GM19351 (cell line): ENCODE measurements around the gene ANKRD22.
"Not testable (repeated sequence)": the region's sequence is repeated elsewhere in the genome, so short reads cannot be mapped to it uniquely, and the experiment has no call there.

ENCODE experiments used
- ATAC-seq: cut with Tn5 transposase; IDR thresholded peaks from one replicate; pipeline ENCODE4 v1.9.1; 2021; ENCODE audit warnings: mild to moderate bottlenecking, moderate library complexity; ENCODE audit not compliant: unreplicated experiment

The ANKRD22 gene

DNA sequence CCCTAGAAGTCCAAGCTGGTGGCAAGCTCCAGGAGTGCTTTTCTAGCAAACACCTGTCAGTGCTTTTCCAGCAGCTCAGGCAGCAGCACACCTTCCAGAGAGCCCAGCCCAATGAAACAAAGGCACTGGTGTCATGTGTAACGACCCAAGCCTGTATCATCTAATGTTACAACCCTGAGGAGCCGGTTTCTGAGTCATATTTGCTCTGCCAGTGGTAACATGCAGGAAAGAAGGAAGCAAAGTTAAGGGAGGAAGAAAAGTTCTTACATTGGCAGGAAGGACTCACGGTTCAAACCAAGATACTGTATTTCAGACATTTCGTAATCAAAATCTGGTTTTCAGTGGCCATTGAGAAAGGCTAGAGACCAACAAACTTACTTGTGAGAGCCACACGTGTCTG lies at the start of gene ANKRD22:
ANKRD22 (minus strand) TSS at position 139 of the 400 bp plus-strand sequence. CDS start 237 bp downstream, outside the sequence.
- ATAC-seq, result no peak

DNA sequence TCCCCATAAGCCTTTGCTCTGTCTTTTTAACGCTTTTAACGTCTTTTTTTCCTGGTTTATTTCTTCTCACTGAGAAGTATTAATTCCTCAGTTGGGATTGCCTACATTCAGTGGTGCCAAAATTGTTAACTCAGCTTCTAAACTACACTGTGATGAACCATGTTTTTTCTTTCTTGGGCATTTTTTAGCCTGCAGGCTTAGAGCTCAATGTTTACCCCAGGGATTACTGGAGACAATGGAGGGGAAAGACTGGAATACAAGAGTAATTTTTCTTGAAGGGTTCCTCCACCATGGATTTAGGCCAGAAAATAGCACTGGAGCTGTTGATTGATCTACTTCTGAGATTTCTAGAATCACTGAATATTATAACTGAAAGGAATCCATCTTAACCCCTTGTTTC lies 48.2 kb upstream of the ANKRD22 start:
- no peak for ATAC-seq

DNA sequence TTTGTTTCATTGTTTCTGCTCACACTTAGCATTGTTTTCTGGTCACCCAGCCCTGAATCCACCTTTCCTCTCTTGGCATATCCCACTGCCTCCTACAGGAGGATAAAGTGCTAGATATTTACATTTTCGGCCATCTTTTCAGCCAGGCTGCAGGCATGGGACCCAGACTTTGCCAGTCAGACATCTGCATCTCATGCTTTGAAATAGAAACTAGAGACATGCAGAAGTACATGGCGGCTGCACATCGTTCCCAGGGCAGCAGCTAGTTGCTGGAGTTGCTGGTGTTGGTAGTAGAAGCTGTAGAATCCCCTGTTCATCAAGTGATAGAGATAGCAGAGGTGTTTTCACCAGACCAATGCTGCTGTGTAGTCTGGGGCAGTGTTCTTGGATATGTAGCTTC lies 47.1 kb upstream of the ANKRD22 start:
- ATAC-seq, result no peak

DNA sequence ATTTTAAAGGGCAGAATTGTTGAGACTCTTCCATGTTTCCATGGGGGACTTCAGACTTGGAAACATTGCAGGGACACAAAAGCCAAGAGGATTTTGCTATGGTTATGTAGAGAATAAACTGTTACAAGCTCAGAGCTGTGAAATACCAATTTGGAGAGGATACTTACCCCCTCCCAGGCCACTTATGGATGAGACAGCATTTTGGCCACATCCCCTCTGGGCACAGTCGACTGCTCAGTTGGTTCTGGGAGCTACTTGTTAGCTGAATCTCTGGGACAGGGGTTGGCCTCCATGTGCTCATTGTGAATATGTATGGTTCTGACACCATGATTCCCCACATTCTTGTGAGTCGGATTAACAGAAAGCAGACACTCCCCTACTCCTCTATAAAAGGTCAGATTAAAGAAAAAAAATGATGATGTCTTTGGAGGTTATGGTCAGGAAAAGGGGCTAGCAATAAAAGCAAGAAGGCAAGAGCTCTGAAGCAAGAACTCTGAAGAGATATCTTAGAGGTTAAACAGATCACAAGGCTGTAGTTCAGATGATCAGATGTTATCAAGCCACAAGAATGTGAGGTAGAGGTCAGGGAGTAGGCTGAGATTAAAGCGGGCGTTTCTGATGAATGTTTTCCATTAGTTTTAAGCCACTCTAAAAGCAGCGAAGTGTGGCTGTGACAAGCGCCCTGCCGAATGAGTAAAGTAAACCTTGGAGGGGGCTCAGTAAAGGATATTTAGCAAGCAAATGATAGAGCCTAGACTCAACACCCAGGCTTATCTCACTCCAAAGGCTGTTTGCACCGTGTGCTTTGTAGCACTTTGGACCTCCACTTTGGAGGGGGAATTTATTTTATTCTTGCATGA lies 45.6 kb upstream of the ANKRD22 start:
- ATAC-seq, result no peak

DNA sequence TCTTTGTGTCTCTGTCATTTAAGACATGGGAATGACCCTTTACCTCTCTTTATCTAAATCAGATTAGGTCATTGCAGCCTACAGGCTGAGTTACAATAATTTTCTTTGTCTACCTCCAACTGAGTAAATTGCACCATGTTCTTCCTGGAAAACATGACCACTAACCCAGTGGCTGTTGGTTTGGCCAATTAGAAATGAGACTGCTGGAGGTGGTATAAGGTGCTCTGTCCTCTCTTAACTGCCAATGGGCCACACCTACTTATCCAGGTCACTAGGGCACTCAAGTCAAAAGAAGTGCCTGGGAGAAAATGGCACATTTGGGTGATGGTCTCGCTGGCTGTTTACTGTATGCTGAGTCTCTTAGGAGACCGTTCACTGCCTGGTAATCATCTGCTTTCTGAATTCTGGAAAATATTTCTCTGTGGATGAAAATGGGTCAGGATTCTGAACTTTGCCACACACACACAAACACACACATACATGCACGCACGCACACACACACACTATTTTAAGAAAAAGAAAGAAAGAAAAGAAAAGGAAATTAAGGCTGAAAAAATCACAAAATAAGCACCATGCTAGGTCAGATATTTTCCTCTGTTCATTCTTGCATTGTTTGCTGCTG lies 44.8 kb upstream of the ANKRD22 start:
- ATAC-seq, result no peak

DNA sequence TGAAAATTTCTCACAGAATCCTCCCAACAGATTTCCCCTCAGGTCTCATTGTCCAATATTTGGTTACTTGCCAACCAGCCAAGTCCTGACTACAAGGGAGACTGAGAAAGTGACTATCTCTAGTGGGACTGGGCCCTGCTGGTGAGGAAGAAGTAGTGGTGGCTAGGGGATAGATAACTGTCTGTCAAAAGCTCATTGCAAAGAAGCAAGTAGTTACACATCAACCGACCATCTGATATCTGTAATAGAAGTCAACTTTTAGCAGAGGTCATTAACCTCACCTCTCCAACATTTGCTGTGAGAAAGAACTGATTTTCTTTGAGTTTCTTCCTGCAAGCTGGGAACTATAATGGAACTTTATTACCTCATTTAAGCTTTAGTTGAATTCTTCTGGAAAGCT lies 43.6 kb upstream of the ANKRD22 start:
- ATAC-seq, result no peak

DNA sequence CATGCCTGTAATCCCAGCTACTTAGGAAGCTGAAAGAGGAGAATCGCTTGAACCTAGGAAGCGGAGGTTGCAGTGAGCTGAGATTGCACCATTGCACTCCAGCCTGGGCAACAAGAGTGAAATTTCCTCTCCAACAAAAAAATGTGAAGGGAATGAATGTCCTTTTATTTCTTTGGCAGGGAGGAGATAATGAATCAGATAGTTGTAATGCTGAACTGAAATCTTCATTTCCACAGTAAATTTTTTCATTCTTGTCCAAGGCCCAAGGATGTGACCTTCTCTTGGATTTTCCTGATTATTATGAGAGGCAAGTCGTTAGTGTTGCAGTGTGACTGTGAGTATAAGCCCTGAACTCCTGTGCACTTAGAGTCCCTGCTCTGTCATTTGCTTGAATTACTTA lies 42.0 kb upstream of the ANKRD22 start:
- no peak for ATAC-seq

DNA sequence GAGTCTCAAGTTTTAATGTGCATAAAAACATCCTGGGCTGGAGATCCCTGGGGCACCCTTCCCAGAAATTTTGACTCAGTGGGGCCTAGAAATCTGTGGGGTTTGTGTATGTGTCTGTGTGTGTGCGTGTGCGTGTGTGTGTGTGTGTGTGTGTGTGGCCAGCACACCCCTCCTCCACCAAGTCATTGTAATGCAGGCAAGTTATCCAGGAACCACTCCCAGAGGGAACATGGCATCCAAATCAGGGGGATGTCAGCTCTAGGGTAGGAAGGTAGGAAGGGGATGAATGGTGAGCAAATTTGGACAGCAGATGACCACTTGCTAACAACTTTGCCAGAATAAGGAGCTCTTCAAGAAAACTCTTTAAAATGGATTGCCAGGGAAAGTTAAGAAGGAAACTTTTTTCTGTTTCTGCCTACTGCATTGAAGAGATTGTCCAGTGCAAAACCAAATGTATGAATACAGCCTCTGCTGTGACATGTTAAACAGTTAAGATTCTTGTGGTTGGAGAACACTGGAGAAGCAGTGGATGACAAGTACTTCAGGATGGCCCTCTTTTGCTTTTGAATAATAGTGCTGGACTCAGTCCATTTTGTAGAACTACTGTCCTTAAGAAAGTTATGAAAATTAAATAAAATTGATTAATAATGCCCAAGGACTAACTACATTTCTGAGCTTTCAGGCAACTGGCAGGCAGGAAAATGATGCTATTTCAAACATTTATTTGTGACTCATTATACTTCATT lies 40.8 kb upstream of the ANKRD22 start:
- ATAC-seq, result no peak

DNA sequence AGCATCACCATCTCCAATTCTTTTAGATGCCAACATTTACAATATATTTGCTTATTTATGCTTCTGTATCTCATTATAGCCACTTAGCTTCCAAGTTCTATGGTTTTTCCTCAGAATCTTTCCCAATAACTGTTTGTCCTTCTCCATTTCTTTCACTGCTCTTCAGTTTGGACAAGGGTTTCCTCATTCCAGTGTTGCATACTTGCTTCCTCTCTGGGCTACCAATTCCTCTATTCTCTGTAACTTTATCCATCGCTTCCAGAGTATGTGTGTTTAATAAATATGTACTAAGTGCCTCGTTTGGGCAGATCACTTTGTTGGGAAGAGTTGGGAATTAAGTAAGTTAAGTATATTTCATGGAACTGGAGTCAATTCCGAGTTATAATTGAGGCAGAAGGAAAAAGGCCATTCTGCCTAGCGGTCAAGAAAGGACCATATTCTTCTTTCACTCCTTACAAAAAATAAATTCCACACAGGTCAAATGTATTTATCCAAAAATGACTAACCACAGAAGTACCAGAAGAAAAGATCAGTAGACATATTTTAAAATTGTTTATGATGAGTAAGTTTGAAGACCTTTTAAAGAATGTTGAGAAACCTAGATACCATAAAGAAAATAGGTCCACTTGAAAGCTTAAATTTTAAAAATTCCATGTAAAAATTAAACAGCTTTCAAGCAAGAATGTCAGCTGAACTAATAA lies 39.2 kb upstream of the ANKRD22 start:
- ATAC-seq, result no peak

DNA sequence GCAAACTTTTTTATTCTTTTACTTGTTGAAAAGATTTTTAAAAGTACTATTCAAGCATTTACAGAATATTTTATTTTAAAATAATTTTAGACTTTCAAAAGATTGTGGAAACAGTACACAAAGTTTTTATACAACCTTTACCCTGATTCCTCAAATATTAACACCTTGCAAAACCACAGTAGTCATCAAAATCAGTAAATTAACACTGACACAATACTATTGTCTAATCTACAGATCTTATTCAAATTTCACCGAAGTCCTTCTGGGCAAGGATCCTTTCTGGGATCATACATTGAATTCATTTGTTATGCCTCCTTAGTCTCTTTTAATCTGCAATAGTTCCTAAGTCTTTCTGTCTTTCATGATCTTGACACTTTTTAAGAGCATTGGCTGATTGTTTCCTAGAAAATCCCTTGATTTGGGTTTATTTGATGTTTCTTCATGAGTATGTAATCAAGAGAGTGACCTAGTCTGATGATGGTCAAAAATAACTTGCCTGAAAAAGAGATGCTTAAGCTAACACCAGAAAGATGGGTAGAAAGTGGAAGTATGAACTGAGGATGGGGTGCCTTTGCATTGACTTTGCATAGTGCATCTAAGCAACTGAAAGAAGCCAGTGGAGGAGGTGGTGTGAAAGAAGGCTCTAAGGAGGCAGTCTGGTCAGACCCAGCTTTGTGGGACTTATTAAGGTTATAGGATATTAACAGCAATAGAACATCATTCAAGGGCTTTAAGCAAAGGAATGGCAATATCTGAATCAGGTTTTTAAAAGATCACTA lies 38.1 kb upstream of the ANKRD22 start:
- peak; percentile 79 for ATAC-seq

DNA sequence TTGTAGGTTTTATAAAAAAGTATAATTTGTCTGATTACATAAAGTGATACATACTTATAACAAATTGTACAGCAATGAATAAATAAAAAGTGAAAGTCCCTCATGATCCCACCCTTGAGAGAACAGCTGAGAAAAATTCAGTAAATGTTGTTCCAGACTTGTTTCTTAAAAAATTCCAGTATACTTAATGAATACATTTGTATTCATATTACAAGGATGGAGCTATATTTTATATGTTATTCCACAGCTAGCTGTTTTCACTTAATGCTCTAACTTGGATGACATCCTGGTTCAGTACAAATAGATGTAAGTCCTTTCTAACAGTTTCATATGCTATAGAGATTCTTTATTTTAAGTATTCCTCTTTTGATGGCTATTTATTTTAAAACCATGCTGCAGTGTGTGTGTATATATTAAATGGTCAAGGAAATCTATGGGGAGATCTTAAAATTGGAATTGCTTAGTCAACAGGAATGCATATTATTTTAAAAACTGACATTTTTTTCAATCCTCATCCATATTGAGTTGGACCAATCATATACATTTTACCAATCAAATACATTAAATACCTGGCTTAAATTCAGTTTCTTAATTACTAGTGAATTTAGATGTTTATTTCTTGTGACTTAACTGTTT lies 37.3 kb upstream of the ANKRD22 start:
- ATAC-seq, result no peak

DNA sequence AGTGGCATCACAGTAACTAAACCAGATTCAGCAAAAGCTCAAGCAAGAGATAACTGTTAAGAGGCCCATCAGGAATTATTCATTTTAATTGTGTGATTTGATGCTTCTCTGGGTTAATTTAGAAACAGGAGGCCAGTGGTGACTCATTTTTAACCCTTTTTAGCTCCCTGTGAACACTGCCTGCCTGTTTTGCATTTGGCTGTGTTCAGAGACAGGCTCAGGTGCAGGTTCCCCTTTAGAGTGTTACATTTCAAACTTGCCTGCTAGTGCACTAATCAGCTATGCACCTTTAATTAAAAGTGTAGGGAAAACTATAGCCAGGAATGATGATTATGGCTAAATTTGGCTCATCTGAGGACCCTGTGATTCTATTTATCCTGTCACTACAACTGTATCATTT lies 34.9 kb upstream of the ANKRD22 start:
- ATAC-seq, result peak; percentile 62

DNA sequence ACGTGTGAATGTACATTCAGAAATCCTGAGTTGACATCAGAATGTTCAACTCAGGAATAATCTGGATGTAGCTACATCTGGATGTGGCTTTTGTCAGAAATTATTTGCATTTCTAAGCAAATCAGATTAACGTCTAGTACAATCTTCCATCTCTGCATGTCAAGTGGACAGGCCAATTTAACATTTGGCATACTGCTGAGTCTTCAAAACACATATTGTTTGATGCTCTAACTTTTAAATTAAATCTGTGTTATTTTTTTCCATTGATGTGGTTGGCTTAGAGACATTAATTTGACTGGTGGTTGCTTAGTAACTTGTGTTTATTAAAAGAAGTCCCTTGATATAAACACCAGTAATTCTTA lies 31.8 kb upstream of the ANKRD22 start:
- ATAC-seq, result no peak

DNA sequence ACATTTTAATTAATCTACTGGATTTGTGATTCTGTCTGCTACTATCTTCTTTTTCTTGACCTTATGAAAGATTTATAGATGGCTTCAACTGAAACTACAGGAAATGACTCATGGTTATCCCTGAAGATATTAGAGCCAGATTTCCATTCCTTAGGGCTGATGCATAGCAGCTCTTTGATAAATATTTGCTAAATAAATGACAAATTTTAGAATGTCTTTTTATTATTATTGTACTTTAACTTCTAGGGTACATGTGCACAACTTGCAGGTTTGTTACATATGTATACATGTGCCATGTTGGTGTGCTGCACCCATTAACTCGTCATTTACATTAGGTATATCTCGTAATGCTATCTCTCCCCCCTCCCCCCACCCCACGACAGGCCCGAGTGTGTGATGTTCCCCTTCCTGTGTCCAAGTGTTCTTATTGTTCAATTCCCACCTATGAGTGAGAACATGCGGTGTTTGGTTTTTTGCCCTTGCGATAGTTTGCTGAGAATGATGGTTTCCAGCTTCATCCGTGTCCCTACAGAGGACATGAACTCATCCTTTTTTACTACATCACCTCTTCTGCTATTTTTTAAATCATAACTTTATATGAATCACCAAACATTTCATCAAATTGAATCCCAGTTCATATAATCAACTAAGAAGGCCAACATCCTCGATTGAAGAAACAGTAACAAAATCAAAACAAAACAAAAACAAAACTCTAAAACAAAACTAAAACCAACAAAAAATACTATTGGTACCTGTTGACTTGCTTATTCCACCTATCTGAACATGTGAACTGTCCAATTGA lies 31.2 kb upstream of the ANKRD22 start:
- ATAC-seq, result not testable (repeated sequence)

DNA sequence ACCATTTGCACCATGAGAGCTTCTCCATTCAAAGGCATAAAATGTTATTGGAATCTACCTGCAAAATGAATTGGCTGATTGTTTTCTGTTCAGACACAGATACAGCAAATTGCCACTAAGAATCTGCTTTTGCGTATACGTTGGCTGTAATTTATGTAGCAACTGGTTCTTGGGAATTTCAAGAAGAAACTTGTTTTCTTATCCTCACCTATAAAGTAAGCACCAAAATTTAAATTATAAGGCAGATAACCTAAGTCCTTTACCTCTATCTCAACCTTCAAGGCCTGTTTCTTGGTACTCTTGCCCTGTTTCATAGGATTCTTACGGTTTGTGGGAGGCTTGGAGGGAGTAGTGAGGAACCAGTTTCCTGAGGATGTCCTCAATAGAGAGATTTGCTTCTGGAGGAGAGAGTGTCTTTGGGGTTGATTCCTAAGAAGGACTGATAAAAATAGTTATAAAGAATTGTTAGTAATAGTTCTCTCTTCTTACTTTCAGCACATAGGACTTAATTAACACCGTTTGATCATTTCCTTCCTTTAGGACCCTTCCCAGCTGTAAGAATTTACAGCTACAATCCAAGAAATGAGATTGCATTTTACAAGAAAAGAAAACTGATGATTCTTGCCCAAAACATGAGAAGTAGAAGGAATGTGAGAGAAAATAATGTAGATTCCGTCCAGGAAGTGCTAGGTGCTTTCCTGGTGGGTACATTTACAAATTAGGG lies 30.4 kb upstream of the ANKRD22 start:
- ATAC-seq, result no peak

DNA sequence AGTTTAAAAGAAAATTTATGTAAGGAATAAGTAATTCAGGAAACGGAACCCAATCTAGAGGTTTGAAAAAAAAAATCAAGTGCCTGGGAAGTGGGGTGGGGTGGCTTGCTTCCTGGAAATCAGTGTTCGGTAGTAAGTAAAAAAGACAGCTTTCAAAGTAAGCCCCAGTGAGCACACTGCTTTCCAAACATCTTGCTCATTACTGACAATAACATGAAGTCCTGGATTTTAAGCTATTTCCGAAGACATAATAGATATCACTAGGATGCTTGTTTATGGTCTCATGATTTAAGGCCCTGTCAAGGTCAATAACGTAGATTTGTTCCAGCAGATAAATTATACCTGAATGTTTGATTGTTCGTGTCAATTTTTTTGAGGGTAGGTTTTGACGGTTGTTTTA lies 29.7 kb upstream of the ANKRD22 start:
- no peak for ATAC-seq

DNA sequence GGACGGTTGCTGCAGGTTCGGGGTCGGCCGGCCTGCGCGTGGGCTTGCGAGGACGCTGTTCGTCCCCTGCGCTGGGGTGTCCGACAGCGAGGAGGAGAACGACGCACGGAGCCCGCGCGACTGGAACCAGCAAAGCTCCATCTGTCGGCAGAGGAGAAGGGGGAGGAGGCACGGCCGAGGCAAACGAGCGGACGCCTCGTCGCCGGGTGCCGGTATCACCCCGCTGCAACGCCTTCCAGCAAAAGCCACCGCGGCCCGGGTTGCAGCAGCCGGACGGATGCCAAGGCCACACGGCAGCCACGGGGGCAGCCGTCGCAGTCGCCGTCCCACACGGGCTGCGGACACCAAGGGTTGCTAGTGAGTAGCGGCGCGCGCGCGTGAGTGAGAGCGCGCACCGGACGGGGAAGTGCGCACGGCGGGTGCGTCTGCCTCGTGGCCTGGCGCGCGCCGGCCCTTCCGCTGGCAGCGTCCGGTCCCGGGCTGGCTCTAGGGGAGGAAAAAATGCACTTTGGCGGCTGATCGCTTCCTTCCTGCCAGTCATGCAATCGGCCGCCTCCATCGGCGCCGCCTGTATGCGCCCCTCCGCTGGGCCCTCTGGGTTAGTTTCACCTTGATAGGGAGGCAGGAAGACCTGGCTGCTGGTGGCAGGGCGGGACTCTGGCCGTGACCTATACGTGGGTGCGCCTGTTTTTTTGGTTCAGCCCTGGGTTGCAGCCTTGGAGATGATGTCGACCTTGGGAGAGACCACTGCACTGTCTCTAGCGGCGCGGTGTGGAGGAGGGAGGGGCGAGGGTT lies 28.8 kb upstream of the ANKRD22 start:
- ATAC-seq, result peak; percentile 57
